Measurements from ENCODE around the gene UGT1A4.
"Not testable (repeated sequence)": the region's sequence is repeated elsewhere in the genome, so short reads cannot be mapped to it uniquely, and the experiment has no call there.

UGT1A4 gene

DNA sequence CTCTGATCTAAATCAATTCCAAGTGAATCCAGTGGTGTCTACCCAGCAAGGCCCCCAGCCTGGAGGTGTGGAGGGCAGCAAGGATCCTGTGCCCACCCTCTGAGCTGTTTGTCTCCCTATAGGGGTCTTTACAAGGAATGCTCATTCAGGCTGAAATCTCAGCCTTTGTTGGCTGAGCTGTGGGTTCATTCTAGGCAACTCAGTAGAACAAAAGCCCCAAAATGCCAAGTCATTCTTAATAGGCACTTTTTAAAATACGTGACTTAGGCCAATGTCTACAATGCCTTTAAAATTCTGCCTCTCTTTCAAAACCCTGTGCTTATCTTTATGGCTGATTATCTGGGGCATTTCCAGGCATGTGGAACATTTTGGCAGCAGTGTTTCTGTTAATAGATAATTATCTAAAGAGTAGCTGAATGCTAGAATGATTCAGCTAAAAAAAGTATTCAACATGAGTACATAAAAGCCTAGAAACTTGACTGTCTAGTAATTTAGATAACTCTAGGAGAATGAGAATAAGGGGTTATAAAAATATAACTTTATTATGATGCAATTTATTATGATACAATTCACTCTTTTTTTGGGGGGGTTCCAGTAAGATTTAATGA lies 18.4 kb upstream of the UGT1A4 start:
- DNase-seq (ENCODE audit: low spot score) = peak; percentile 16

DNA sequence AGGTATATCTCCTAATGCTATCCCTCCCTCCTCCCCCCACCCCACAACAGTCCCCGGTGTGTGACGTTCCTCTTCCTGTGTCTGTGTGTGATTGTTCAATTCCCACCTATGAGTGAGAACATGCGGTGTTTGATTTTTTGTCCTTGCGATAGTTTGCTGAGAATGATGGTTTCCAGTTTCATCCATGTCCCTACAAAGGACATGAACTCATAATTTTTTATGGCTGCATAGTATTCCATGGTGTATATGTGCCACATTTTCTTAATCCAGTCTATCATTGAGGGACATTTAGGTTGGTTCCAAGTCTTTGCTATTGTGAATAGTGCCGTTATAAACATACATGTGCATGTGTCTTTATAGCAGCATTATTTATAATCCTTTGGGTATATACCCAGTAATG lies 17.7 kb upstream of the UGT1A4 start:
- not testable (repeated sequence) for DNase-seq (ENCODE audit: low spot score)

DNA sequence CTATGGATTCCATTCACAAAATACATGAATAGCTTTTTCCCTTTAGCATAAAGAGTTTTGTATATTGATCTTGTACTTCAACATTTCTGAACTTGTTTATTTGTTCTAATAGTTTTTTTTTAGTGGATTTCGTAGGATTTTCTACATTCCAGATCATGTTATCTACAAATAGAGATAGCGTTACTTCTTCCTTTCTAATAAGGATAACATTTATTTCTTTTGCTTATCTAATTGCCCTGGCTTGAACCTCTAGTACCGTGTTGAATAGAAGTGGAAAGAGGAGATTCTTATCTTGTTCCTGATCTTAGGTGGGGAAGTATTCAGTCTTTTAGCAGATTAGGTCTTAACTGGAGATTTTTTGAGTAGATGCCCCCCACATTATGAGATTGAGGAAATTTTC lies 16.3 kb upstream of the UGT1A4 start:
- no peak for DNase-seq (ENCODE audit: low spot score)

DNA sequence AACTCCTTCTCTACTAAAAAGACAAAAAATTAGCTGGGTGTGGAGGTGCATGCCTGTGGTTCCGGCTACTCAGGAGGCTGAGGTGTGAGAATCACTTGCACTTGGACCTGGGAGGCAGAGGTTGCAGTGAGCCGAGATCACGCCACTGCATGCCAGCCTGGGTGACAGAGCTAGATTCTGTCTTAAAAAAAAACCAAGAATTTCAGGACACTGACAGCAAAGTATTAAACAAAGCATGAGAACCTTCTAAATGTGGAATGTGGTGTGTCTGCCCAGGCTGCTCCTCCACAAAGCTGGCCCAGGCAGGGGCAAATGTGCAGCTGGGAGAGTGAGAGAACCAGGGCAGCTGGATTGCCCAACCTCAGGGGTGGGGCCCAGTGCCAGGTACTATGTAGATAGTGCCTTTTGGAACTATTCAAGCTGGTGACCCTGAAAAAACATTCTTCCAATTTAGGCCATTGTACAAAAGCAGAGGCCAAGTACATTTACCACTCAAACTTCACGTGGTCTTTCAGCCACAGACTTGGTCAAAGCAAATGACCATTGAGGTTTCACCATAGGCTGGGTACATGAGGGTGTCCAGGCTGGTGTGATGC lies 12.5 kb upstream of the UGT1A4 start:
- DNase-seq (ENCODE audit: low spot score) = no peak

DNA sequence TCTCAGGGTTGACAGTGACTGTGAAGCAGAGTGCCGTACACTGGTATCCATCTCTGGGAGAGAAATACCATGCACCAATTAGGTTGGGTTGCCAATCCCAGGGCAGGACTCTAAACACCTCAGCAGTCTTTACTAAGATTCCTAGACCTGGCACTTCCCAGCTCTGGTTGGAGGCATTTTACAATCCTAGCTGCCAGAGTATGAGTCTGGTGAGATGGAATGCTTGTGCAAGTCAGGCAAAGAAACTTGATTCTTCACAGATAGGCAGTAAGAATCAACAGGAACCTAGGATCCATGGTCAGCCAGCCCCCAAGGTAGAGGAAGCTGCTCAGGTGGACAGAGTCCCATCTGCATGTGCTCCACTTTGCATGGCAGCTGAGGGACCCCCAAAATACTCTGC lies 11.8 kb upstream of the UGT1A4 start:
- no peak for DNase-seq (ENCODE audit: low spot score)

DNA sequence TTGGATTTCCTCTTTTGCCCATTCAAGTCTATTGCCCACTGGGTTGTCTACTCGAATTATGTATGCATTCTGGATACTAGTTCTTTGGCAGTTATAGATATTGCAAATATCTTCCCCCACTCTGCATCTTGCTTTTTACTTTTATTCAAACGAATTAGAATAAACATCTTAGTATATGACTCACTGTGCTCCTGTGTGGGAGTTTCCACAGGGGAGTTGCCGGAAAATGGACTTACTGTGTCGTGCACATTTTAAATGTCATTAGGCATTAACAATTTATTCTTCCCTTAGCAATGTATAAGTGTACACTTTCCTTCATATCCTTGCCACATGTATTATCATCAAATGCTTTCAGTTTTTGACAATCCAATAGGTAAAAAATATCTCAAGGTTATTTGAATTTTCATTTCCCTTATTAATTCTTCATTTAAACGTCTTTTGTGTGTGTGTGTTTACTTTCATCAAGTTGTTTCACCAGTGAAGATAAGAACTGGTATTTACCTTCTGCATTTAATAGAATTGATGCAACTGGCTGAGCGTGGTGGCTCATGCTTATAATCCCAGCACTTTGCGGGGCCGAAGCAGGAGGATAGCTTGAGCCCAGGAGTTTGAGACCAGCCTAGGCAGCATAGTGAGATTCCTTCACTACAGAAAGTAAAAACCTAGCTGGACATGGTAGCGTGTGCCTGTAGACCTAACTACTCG lies 10.4 kb upstream of the UGT1A4 start:
- DNase-seq (ENCODE audit: low spot score) = no peak

DNA sequence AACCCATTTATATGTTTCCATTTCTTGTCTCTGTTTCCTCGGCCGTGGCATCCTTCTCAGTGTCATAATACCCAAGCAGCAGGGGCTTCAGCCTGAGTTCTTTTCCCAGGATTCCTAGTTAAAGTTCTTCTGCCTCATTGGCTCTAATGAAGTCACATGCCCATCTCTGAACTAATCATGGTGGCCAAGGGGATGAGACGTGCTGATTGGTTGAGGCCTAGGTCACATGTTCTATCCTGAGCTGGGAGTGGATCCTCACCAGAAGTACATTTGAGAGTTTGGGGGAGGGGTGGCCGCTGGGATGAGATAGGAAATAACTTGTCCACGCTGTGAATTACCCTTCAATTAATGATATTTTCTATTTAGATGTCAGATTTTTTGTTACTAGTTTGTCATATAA lies 9.6 kb upstream of the UGT1A4 start:
- no peak for DNase-seq (ENCODE audit: low spot score)

DNA sequence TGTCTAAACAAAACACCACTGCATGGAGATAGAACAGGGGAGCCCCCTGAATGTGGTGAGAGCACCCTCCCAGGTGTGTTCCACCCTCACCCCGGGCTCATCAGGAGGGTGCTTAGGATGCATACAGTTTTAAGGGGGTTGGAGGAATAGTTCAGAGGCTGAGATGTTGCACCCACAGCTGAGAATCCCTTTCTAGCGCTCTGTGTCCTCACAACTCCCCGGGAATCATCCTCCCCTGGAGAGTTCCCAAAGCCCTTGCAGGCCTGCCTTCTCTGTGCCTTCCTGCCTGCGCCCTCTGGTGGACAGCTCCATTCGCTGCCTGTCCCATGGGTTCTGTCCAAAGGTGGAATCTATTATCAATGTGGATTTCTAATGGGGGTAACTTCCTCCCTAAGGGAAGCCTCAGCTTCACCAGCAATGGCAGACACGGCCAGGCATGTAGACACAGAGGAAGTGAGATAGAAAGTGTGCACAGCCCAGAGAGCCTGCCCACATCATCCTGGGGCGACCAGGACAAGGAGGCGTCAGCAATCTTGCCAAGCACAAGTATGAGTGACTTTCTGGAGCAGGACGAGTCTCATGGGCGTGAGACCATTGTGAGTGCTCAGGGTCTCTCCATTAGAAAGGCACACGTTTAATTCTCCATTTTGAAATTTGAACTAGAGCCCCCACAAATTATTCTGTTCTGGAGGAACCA lies 7.1 kb upstream of the UGT1A4 start:
- DNase-seq (ENCODE audit: low spot score) = peak; percentile 76

DNA sequence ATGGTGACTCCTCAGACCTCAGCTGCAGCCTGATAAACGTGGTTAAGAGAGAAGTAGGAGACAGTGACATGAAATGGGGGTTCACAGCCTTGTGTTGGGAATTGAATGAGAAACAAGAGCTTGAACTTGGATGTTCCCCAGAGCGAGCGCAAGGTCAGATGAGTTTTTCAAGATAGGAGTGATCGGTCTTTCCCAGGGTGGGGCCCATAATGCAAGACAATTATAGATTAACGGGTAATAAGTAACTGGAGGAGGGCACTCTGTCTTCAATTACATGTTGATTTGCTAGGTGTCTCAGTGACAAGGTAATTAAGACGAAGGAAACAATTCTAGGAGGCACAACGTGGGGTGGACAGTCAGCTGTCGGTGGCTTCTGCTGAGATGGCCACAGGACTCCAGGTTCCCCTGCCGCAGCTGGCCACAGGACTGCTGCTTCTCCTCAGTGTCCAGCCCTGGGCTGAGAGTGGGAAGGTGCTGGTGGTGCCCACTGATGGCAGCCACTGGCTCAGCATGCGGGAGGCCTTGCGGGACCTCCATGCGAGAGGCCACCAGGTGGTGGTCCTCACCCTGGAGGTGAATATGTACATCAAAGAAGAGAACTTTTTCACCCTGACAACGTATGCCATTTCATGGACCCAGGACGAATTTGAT lies 5.8 kb upstream of the UGT1A4 start, which contains the start of gene UGT1A5:
TSS of gene UGT1A5 (plus strand) at position 297 of the 651 bp plus-strand sequence. CDS start at position 382, 85 bp downstream.
- no peak for DNase-seq (ENCODE audit: low spot score)

DNA sequence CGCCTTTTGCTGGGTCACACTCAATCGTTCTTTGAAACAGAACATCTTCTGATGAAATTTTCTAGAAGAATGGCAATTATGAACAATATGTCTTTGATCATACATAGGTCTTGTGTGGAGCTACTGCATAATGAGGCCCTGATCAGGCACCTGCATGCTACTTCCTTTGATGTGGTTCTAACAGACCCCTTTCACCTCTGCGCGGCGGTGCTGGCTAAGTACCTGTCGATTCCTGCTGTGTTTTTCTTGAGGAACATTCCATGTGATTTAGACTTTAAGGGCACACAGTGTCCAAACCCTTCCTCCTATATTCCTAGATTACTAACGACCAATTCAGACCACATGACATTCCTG lies 5.3 kb upstream of the UGT1A4 start:
- no peak for DNase-seq (ENCODE audit: low spot score)

DNA sequence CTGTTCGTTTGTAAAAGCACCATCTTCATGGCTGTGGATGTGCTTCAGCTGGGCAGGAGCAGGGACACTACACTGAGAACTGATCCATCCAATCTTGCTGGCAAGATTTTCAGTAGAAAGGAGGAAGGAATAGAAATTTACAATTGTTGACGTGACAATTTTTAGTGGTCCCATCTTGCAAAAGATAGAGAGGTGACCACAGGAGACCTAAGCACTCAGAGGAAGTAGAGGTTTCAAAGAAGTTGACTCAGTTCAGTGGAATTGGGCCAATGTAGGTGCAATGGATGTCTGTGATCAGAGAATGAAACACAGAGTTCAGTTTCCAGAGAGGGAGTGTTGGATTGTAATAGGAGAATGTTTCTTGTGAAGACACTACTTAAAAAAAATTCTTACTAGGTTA lies 4.4 kb upstream of the UGT1A4 start:
- DNase-seq (ENCODE audit: low spot score) = no peak

DNA sequence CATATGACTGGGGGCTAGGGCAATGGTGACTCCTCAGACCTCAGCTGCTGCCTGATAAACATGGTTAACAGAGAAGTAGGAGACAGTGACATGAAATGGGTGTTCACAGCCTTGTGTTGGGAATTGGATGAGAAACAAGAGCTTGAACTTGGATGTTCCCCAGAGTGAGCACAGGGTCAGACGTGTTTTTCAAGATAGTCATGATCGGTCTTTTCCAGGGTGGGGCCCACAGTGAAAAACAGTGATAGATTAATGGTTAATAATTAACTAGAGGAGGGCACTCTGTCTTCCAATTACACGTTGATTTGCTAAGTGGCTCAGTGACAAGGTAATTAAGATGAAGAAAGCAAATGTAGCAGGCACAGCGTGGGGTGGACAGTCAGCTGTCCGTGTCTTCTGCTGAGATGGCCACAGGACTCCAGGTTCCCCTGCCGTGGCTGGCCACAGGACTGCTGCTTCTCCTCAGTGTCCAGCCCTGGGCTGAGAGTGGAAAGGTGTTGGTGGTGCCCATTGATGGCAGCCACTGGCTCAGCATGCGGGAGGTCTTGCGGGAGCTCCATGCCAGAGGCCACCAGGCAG lies 10.3 kb downstream of the UGT1A4 start, which contains the start of gene UGT1A3:
TSS of gene UGT1A3 (plus strand) at position 320 of the 579 bp plus-strand sequence. CDS start at position 405, 85 bp downstream.
- no peak for DNase-seq (ENCODE audit: low spot score)

DNA sequence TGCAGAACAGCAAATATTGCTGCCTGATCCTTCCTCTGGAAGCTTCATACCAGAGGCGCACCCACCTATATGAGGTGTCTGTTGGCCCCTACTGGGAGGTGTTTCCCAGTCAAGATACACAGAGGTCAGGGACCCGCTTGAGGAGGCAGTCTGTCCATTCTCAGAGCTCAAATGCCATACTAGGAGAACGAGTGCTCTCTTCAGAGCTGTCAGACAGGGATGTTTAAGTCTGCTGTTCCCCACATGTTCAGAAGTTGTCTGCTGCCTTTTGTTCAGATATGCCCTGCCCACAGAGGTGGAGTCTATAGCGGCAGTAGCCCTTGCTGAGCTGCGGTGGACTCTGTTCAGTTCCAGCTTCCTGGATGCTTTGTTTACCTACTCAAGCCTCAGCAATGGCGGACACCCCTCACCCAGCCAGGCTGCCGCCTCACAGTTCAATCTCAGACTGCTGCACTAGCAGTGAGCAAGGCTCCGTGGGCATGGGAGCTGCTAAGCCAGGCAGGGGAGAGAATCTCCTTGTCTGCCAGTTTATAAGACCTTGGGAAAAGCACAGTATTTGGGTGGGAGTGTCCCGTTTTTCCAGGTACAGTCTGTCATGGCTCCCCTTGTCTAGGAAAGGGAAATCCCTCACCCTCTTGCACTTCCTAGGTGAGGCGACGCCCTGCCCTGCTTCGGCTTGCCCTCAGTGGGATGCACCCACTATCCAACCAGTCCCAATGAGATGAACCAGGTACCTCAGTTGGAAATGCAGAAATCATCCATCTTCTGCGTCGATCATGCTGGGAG lies 18.5 kb downstream of the UGT1A4 start:
- not testable (repeated sequence) for DNase-seq (ENCODE audit: low spot score)

DNA sequence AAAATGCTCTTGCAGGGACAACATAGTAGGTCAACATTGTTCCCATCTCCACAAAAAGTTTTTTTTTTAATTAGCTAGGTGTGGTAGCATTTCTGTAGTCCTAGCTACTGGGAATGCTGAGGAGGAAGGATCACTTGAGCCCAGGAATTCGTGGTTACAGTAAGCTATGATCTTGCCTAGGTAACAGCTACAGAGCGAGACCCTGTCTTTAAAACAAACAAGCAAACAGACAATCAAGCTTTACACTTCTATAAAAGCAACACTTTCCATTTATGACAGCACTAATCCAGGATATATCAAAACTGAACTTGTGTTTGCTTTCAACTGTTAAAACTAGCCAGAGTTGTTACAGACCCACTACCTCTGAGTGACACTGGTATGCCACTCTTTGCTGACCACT lies 22.3 kb downstream of the UGT1A4 start:
- DNase-seq (ENCODE audit: low spot score) = no peak

DNA sequence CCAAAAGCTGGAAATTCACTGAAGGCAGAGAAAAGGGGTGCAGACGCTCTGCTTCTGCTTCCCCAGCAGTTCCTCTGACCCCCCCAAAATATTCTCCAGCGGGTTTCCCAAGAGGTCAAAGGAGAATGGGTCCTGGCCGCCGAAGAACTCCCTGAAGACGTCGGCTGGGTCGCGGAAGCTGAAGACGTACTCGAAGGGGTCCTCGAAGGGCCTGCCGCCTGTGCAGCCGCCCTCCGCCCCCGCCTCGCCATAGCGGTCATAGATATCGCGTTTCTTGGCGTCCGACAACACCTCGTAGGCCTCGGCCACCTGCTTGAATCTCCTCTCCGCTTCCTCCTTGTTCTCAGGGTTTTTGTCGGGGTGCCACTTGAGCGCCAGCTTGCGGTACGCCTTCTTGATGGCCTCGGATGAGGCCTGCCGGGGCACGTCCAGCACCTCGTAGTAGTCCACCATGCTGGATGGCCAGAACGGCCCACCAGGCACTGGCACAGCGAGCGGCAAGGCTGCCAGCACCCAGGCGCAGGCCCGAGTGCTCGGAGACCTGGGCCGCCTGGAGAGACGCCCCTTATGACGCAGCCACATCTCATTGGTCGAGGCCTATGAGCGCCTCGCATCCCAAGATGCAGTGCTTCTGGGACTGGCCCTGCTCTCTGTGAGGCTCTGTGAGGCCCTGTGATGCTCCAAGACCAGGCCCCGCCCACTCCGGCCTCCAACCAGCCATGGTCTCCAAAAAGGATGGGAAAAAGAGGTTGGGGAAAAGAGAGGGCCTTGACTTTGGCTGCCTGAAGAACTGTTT lies 25.1 kb downstream of the UGT1A4 start:
- no peak for DNase-seq (ENCODE audit: low spot score)

DNA sequence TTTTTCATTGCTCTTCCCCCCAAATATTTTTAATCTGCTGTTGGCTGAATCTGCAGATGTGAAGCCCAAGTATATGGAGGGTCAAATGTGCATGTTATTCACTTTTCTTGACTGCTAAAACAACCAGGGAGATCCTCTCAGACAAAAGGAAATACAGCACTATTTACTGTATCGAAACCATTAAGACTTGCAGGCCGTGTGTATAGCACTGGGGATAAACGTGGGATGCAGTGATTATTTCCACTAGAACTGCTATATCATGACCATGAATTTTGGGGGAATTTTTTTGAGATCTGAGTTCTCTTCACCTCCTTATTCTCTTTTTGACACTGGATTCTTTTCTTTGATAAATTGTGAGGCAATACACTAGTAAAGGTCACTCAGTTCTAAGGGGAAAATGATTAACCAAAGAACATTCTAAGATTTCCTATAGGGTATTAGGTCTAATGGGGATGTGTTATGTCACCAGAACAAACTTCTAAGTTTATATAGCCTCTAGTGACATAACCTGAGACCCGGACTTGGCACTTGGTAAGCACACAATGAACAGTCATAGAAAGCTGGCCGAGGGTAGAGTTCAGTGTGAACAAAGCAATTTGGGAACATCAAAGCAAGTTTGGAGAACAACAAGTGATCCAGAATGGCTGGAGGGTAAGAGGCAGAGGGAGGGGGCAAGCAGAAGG lies 26.7 kb downstream of the UGT1A4 start:
- DNase-seq (ENCODE audit: low spot score) = no peak

DNA sequence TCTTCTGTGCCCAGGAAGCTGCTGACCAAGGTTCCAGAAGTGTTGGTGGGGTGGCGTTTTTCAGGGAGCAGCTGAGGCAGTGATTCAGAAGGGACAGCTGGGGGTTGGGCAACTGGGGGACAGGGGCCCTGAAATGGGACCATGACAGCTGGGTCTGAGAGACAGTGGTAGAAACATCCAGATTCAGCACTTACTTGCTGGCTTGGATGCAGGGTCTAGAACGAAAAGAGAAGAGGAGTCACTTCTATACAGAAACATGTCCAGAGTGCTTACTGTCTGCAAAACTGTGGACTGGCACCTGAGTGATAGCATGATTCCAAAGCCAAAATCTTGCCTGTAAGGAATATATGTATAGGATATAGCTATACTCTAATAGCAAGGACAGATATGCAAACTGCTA lies 27.3 kb downstream of the UGT1A4 start:
- DNase-seq (ENCODE audit: low spot score) = not testable (repeated sequence)

DNA sequence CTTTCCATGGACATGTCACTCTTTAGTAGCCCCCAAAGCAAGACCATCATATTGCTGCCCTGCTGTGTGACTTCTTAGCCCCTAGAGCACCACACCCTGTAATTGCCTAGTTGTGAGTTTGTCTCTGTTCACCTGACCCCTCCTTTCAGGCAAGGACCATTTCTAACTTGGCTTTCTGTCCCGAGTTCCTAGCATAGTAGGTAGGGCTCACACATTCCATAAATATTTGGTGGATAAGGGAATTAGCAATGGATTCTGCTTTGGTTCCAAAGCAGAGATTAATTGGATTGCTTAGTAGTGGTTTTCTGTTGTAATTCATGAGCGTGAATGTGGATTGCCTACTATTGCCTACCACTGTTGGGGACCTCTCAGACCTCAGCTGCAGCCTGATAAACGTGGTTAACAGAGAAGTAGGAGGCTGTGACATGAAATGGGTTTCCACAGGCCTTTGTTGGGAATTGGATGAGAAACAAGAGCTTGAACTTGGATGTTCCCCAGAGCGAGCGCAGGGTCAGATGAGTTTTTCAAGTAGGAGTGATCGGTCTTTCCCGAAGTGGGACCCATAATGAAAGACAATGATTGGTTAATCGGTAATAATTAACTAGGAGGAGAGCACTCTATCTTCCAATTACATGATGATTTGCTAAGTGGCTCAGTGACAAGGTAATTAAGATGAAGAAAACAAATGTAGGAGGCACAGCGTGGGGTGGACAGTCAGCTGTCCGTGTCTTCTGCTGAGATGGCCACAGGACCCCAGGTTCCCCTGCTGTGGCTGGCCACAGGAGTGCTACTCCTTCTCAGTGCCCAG lies 28.1 kb downstream of the UGT1A4 start:
- no peak for DNase-seq (ENCODE audit: low spot score)

DNA sequence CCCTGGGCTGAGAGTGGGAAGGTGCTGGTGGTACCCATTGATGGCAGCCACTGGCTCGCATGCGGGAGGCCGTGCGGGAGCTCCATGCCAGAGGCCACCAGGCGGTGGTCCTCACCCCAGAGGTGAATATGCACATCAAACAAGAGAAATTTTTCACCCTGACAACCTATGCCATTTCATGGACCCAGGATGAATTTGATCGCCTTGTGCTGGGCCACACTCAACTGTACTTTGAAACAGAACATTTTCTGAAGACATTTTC lies 28.7 kb downstream of the UGT1A4 start:
- DNase-seq (ENCODE audit: low spot score) = no peak

All from Ammon's horn (tissue), 1 donor.